GM12878 (cell line): ENCODE results near the gene NELL1. TPM values are rescaled to one million over a fixed set of nuclear protein-coding genes. Genes with fewer than 3 reads are reported as not detected.

Experiments used
- ATAC-seq: fragments of 200-7000 bp; cut with Tn5 transposase; 3 replicates; pipeline ENCODE4 v1.9.1; 2020; ENCODE audit warnings: mild to moderate bottlenecking, moderate library complexity
- BruUV-seq: library from RNA; stranded (reverse); fragments of 400-500 nt; replicated peaks from 2 replicates; lab custom pipeline; 2021; lab: Mats Ljungman, UMichigan
- CTCF ChIA-PET: fragments of 300-600 bp; sonication (Branson Sonifier 250); formaldehyde crosslinking; extraction: SDS; loops from one replicate; lab custom pipeline; 2021; ENCODE audit warnings: inconsistent platforms; lab: Yijun Ruan, JAX
- POLR2A ChIA-PET: fragments of 350-600 bp; formaldehyde crosslinking; extraction: SDS; loops from one replicate; lab custom pipeline; 2021; ENCODE audit warnings: inconsistent platforms; lab: Charles Lee
- RAD21 ChIA-PET: fragments of 300-600 bp; sonication (Branson Sonifier 250); formaldehyde crosslinking; loops from one replicate; lab custom pipeline; 2023; ENCODE audit warnings: antibody characterized with exemption; ENCODE audit not compliant: unreplicated experiment; lab: Charles Lee
- SMC1A ChIA-PET: fragments of 300-600 bp; sonication (Branson Sonifier 250); formaldehyde crosslinking; loops from one replicate; lab custom pipeline; 2023; ENCODE audit not compliant: unreplicated experiment, uncharacterized antibody; lab: Charles Lee
- DNase-seq: peaks from one replicate; pipeline ENCODE4 v3.0.0-alpha.2; 2011; ENCODE audit warnings: low read depth, low spot score
- FAIRE-seq: peaks from 3 replicates; lab custom pipeline; 2011; peaks lifted over from hg19 to GRCh38; lab: Jason Lieb, UNC
- H2AFZ ChIP-seq: 2 replicates; pipeline ENCODE4 v1.6.0; 2011; ENCODE audit warnings: low read depth, low read length, control low read depth; ENCODE audit not compliant: control insufficient read depth
- H3K27ac ChIP-seq: 2 replicates; pipeline ENCODE4 v1.5.1; 2011; ENCODE audit warnings: control low read depth; ENCODE audit not compliant: control insufficient read depth, insufficient read depth
- H3K27me3 ChIP-seq, 2 experiments: replicated peaks in 1 of 2; 2 replicates each; pipeline versions ENCODE4 v1.6.0 to v1.6.1; 2011; ENCODE audit warnings: low read length in 1 of 2; ENCODE audit not compliant: control insufficient read depth in 2 of 2, insufficient read depth in 2 of 2
- H3K36me3 ChIP-seq, 2 experiments: 2 replicates each; pipeline ENCODE4 v1.5.1; 2011; ENCODE audit warnings: low read length in 1 of 2; ENCODE audit not compliant: control insufficient read depth in 2 of 2, insufficient read depth in 2 of 2
- H3K4me1 ChIP-seq: 2 replicates; pipeline ENCODE4 v1.6.1; 2011; ENCODE audit warnings: mild to moderate bottlenecking, low read length, moderate library complexity, mixed read lengths; ENCODE audit not compliant: control insufficient read depth, insufficient read depth
- H3K4me2 ChIP-seq: 2 replicates; pipeline ENCODE4 v1.6.0; 2011; ENCODE audit warnings: control low read depth; ENCODE audit not compliant: control insufficient read depth, insufficient read depth
- H3K4me3 ChIP-seq: fragments of 200-600 bp; sonication (generic); 2 replicates; pipeline ENCODE4 v1.5.1; 2016
- H3K79me2 ChIP-seq: 2 replicates; pipeline ENCODE4 v1.6.0; 2011; ENCODE audit warnings: low read length; ENCODE audit not compliant: control insufficient read depth, insufficient read depth
- H3K9ac ChIP-seq: 2 replicates; pipeline ENCODE4 v1.8.0; 2011; ENCODE audit warnings: low read length, control low read depth, mixed read lengths; ENCODE audit not compliant: control insufficient read depth, insufficient read depth
- H3K9me3 ChIP-seq: replicated peaks from 3 replicates; pipeline ENCODE4 v1.5.1; 2011; ENCODE audit warnings: mild to moderate bottlenecking, low read length; ENCODE audit not compliant: control insufficient read depth, insufficient read depth
- H4K20me1 ChIP-seq: 2 replicates; pipeline ENCODE4 v1.6.0; 2011; ENCODE audit not compliant: control insufficient read depth, insufficient read depth
- BACH1 ChIP-seq: fragments of 450-650 bp; IDR thresholded peaks from 2 replicates; pipeline ENCODE4 v1.6.1; 2017; ENCODE audit warnings: mild to moderate bottlenecking, borderline replicate concordance
- BMI1 ChIP-seq: fragments of 450-650 bp; IDR thresholded peaks from 2 replicates; pipeline ENCODE4 v1.6.1; 2016; ENCODE audit warnings: mild to moderate bottlenecking, moderate library complexity, borderline replicate concordance
- ESRRA ChIP-seq: IDR thresholded peaks from 2 replicates; pipeline ENCODE4 v1.6.1; 2012; ENCODE audit warnings: mild to moderate bottlenecking, low read length, improper control_type of control experiment
- FOXM1 ChIP-seq: IDR thresholded peaks from 2 replicates; pipeline ENCODE4 v1.6.1; 2012; ENCODE audit warnings: low read depth, mild to moderate bottlenecking, inconsistent platforms, low read length, moderate library complexity
- MEF2B ChIP-seq: fragments of 450-650 bp; IDR thresholded peaks from 2 replicates; pipeline ENCODE4 v1.6.1; 2018; ENCODE audit warnings: mild to moderate bottlenecking, moderate library complexity; ENCODE audit not compliant: partially characterized antibody, poor library complexity, severe bottlenecking
- MYB ChIP-seq: fragments of 150-350 bp; IDR thresholded peaks from 2 replicates; pipeline ENCODE4 v1.6.1; 2014; ENCODE audit warnings: mild to moderate bottlenecking, low read depth, low read length, borderline replicate concordance
- PAX8 ChIP-seq: fragments of 450-650 bp; IDR thresholded peaks from 2 replicates; pipeline ENCODE4 v1.6.1; 2017; ENCODE audit warnings: mild to moderate bottlenecking, moderate library complexity
- POLR2AphosphoS5 ChIP-seq: IDR thresholded peaks from 2 replicates; pipeline ENCODE4 v1.6.1; 2011; ENCODE audit warnings: mild to moderate bottlenecking, low read length, inconsistent platforms
- RFX5 ChIP-seq: IDR thresholded peaks from 2 replicates; pipeline ENCODE4 v1.6.1; 2011; ENCODE audit warnings: low read depth, low read length, improper control_type of control experiment
- SMARCA5 ChIP-seq: fragments of 450-650 bp; IDR thresholded peaks from 2 replicates; pipeline ENCODE4 v1.6.1; 2017; ENCODE audit warnings: mild to moderate bottlenecking
- USF1 ChIP-seq: IDR thresholded peaks from 2 replicates; pipeline ENCODE4 v1.6.1; 2011; ENCODE audit warnings: borderline replicate concordance, low read depth, mild to moderate bottlenecking, moderate library complexity, mixed read lengths, low read length; ENCODE audit not compliant: insufficient read depth; ENCODE audit errors: extremely low read length
- ZBTB4 ChIP-seq: fragments of 450-650 bp; formaldehyde crosslinking; IDR thresholded peaks from 2 replicates; pipeline ENCODE4 v1.4.0; 2022; ENCODE audit warnings: mild to moderate bottlenecking, moderate library complexity
- WGBS: methylation state at CpG from one replicate; pipeline ENCODE4 v1.1.6; 2016; ENCODE audit warnings: low lambda C conversion rate; ENCODE audit not compliant: insufficient replicate concordance, insufficient coverage; ENCODE audit errors: missing lambda C conversion rate; 5-methylcytosine and 5-hydroxymethylcytosine counted together
- in situ Hi-C: fragments of 300-500 bp; cut with MboI; formaldehyde crosslinking; loops from 9 replicates; pipeline ENCODE4 v1.14.3; 2018; ENCODE audit warnings: mixed read lengths
- intact Hi-C: fragments of 100-400 bp; cut with micrococcal nuclease; formaldehyde crosslinking; loops from one replicate; pipeline ENCODE4 v1.14.2; 2022; ENCODE audit not compliant: unreplicated experiment
- polyA plus RNA-seq, 11 experiments: library from polyadenylated mRNA; depleted of rRNA in 4 of 11; unstranded in 6 of 11; stranded (reverse) in 5 of 11; fragments of >200 nt; fragmentation: Nextera tagmentation in 4 of 11; fragmentation: Illumina TruSeq in 1 of 11; extraction: Ambion mirVana in 4 of 11; extraction: Trizol in 1 of 11; gene quantifications; 1 replicate in 1 of 11; 2 replicates in 10 of 11; pipeline versions ENCODE4 v1.2.1 to v1.2.3, GENCODE V29; 2011 to 2016; ENCODE audit warnings: inconsistent platforms in 2 of 11, missing spikeins in 2 of 11, low read depth in 1 of 11
- total RNA-seq, 4 experiments: library from RNA; depleted of rRNA in 3 of 4; stranded (reverse); fragments of >200 nt in 3 of 4; fragmentation: Illumina TruSeq in 1 of 4; extraction: Trizol in 1 of 4; gene quantifications; 2 replicates each; pipeline versions ENCODE4 v1.2.1 to v1.2.3, GENCODE V29; 2013 to 2021
- TF ChIP-seq, protein P1 (sequence below): fragments of 450-650 bp; IDR thresholded peaks from 2 replicates; pipeline ENCODE4 v1.6.1; 2014; ENCODE audit warnings: mild to moderate bottlenecking

NELL1 gene
- total and polyA plus RNA-seq, 10 of the 15 experiments (the other 5 are each of a cell fraction or from before 2014, with no cell fraction given) = 0.02 to 0.12 TPM; not detected in 8

- TF ChIP-seq, protein P1, sequence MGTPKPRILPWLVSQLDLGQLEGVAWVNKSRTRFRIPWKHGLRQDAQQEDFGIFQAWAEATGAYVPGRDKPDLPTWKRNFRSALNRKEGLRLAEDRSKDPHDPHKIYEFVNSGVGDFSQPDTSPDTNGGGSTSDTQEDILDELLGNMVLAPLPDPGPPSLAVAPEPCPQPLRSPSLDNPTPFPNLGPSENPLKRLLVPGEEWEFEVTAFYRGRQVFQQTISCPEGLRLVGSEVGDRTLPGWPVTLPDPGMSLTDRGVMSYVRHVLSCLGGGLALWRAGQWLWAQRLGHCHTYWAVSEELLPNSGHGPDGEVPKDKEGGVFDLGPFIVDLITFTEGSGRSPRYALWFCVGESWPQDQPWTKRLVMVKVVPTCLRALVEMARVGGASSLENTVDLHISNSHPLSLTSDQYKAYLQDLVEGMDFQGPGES = no peak
- TF ChIP-seq BACH1 (no peak), MYB (no peak), ZBTB4 (no peak), ESRRA (no peak), BMI1 (no peak), POLR2AphosphoS5 (no peak), RFX5 (no peak), PAX8 (no peak), MEF2B (no peak), USF1 (no peak), SMARCA5 (no peak), FOXM1 (no peak)
- Histone ChIP-seq H4K20me1 (no peaks in the 10 kb centered on the region), H3K4me3 (no peak overlapping the region), H3K9ac (no peak overlapping the region), H3K27ac (no peak overlapping the region), H3K36me3 (no peaks in the 10 kb centered on the region), H2AFZ (no peak overlapping the region), H3K9me3 (no peaks in the 10 kb centered on the region), H3K79me2 (no peaks in the 10 kb centered on the region), H3K4me1 (no peaks in the 10 kb centered on the region), H3K27me3 (no peaks in the 10 kb centered on the region; a peak in 1 of 4 replicates), H3K4me2 (no peak overlapping the region)
- ChIA-PET CTCF (no interaction called here), POLR2A (no interaction called here), SMC1A (no interaction called here), RAD21 (no interaction called here)
- FAIRE-seq = no peak
- intact Hi-C loops (no loop called here), in situ Hi-C loops (no loop called here)
- ATAC-seq = no peak
- 28% methylated on average over 3 of the region's 3 CpGs for WGBS
- no TSS peak for BruUV-seq
- no peak for DNase-seq
These were observed 113.4 kb downstream of the NELL1 start for GRCh38 chr11:20782775-20783174.
